Liver (tissue), 9 donors: Measurements from ENCODE around the gene BMP7. TPM values are rescaled to one million over a fixed set of nuclear protein-coding genes. Genes with fewer than 3 reads are reported as not detected.

Experiments
- DNase-seq: peaks from one replicate; pipeline ENCODE4 v3.0.0-alpha.2; 2017; ENCODE audit warnings: low spot score
- H3K27ac ChIP-seq, 2 donors: one replicate each; pipeline ENCODE4 v1.7.0; 2013; ENCODE audit warnings: inconsistent platforms in 2 of 2, low read length in 2 of 2, control low read depth in 1 of 2, low read depth in 1 of 2, mild to moderate bottlenecking in 1 of 2
- H3K27me3 ChIP-seq, 4 donors: one replicate each; pipeline versions ENCODE4 v1.6.1 to v1.7.0; 2013; ENCODE audit warnings: low read length in 3 of 4, inconsistent platforms in 1 of 4, mild to moderate bottlenecking in 1 of 4, moderate library complexity in 1 of 4; ENCODE audit not compliant: control insufficient read depth in 4 of 4, insufficient read depth in 4 of 4
- H3K36me3 ChIP-seq, 4 donors: one replicate each; pipeline versions ENCODE4 v1.6.1 to v1.7.0; 2013; ENCODE audit warnings: low read length in 3 of 4, mild to moderate bottlenecking in 3 of 4, low read depth in 1 of 4, moderate library complexity in 1 of 4; ENCODE audit not compliant: control insufficient read depth in 4 of 4, insufficient read depth in 3 of 4
- H3K4me1 ChIP-seq, 4 donors: one replicate each; pipeline versions ENCODE4 v1.6.1 to v1.7.0; 2013; ENCODE audit warnings: low read length in 3 of 4, mild to moderate bottlenecking in 3 of 4, moderate library complexity in 1 of 4; ENCODE audit not compliant: control insufficient read depth in 4 of 4, insufficient read depth in 4 of 4
- H3K4me3 ChIP-seq, 3 donors: one replicate each; pipeline versions ENCODE4 v1.6.1 to v1.7.0; 2013; ENCODE audit warnings: low read length in 3 of 3, control low read depth in 1 of 3, low read depth in 1 of 3, mild to moderate bottlenecking in 1 of 3
- H3K9ac ChIP-seq, 2 donors: one replicate each; pipeline ENCODE4 v1.7.0; 2013; ENCODE audit warnings: low read length in 2 of 2, mild to moderate bottlenecking in 2 of 2, moderate library complexity in 2 of 2, control low read depth in 1 of 2, low read depth in 1 of 2
- H3K9me3 ChIP-seq, 4 donors: one replicate each; pipeline versions ENCODE4 v1.6.1 to v1.7.0; 2013; ENCODE audit warnings: low read length in 3 of 4; ENCODE audit not compliant: control insufficient read depth in 4 of 4
- ATF3 ChIP-seq: IDR thresholded peaks from 2 replicates; pipeline ENCODE4 v1.6.1; 2016; ENCODE audit warnings: antibody characterized with exemption
- CTCF ChIP-seq: fragments of 150-350 bp; IDR thresholded peaks from 2 replicates; pipeline ENCODE4 v1.5.1; 2017; ENCODE audit warnings: improper control_type of control experiment, low read depth, low read length; ENCODE audit not compliant: missing input control
- FOXA1 ChIP-seq: IDR thresholded peaks from 2 replicates; pipeline ENCODE4 v1.6.1; 2016; ENCODE audit warnings: antibody characterized with exemption
- FOXA2 ChIP-seq: IDR thresholded peaks from 2 replicates; pipeline ENCODE4 v1.6.1; 2016; ENCODE audit warnings: antibody characterized with exemption
- GABPA ChIP-seq, 2 donors: IDR thresholded peaks in 1 of 2; conservative IDR thresholded peaks in 1 of 2; 2 replicates each; pipeline ENCODE4 v1.6.1; 2016; ENCODE audit warnings: antibody characterized with exemption in 2 of 2, mild to moderate bottlenecking in 1 of 2, moderate library complexity in 1 of 2
- HNF4A ChIP-seq, 2 donors: conservative IDR thresholded peaks; 2 replicates each; pipeline ENCODE4 v1.6.1; 2016; ENCODE audit warnings: antibody characterized with exemption in 2 of 2, mild to moderate bottlenecking in 2 of 2
- JUND ChIP-seq, 2 donors: IDR thresholded peaks; 2 replicates each; pipeline ENCODE4 v1.6.1; 2016; ENCODE audit warnings: antibody characterized with exemption in 2 of 2
- NR2F2 ChIP-seq: IDR thresholded peaks from 2 replicates; pipeline ENCODE4 v1.6.1; 2016; ENCODE audit warnings: antibody characterized with exemption
- REST ChIP-seq: IDR thresholded peaks from 2 replicates; pipeline ENCODE4 v1.6.1; 2016; ENCODE audit warnings: antibody characterized with exemption, mild to moderate bottlenecking
- SP1 ChIP-seq: IDR thresholded peaks from 2 replicates; pipeline ENCODE4 v1.6.1; 2018; ENCODE audit warnings: antibody characterized with exemption, mild to moderate bottlenecking
- YY1 ChIP-seq: IDR thresholded peaks from 2 replicates; pipeline ENCODE4 v1.6.1; 2016; ENCODE audit warnings: antibody characterized with exemption, mild to moderate bottlenecking
- ZBTB33 ChIP-seq: IDR thresholded peaks from 2 replicates; pipeline ENCODE4 v1.6.1; 2016; ENCODE audit warnings: antibody characterized with exemption
- WGBS: extraction: QIAGEN DNeasy Blood & Tissue Kit; methylation state at CpG from one replicate; pipeline ENCODE4 v1.1.7; 2013; 5-methylcytosine and 5-hydroxymethylcytosine counted together
- polyA plus RNA-seq, 2 donors: library from polyadenylated mRNA; stranded (reverse) in 1 of 2; unstranded in 1 of 2; fragments of 200-250 nt in 1 of 2; fragments of >200 nt in 1 of 2; fragmentation: Nextera tagmentation in 1 of 2; extraction: Ambion mirVana in 1 of 2; gene quantifications; one replicate each; pipeline versions ENCODE4 v1.2.1 to v1.2.3, GENCODE V29; 2013 to 2015
- total RNA-seq, 2 donors: library from RNA; depleted of rRNA; stranded (reverse); fragments of >200 nt; gene quantifications; one replicate each; pipeline ENCODE4 v1.2.3, GENCODE V29; 2014
- donor health status: healthy.
- donor health status: healthy.
- donor health status: healthy.
- donor health status: healthy.
- donor health status: healthy.

BMP7 gene
- total and polyA plus RNA-seq, 4 donors = not detected

GRCh38 chr20:57211908-57212533 is 54.4 kb downstream of the BMP7 start:
- no peak overlapping the region for H3K9ac ChIP-seq
- H3K27ac ChIP-seq = no peak overlapping the region
- H3K27me3 ChIP-seq = no peaks in the 10 kb centered on the region
- no peak overlapping the region for H3K4me3 ChIP-seq
- 83% methylated on average over 25 of the region's 25 CpGs for WGBS
- H3K9me3 ChIP-seq = no peaks in the 10 kb centered on the region
- no peak for DNase-seq
- H3K4me1 ChIP-seq = peaks cover 3 to 9% (median 7%) of the 10 kb centered on the region in 4 donors
- no peak for TF ChIP-seq NR2F2
- TF ChIP-seq YY1 = no peak
- TF ChIP-seq FOXA2 = no peak
- TF ChIP-seq GABPA (IDR thresholded peaks at IDR 0.05 in 1 of 2, conservative IDR thresholded peaks at IDR 0.05 in 1 of 2) = no peak
- no peak for TF ChIP-seq HNF4A (conservative IDR thresholded peaks at IDR 0.05)
- TF ChIP-seq ATF3 = no peak
- no peaks in the 10 kb centered on the region for H3K36me3 ChIP-seq

GRCh38 chr20:57211406-57211805 is 55.0 kb downstream of the BMP7 start:
- Histone ChIP-seq H3K27ac (no peak overlapping the region), H3K9ac (no peak overlapping the region), H3K4me1 (peaks cover 3 to 9% (median 7%) of the 10 kb centered on the region in 4 donors), H3K36me3 (no peaks in the 10 kb centered on the region), H3K27me3 (no peaks in the 10 kb centered on the region), H3K4me3 (no peak overlapping the region), H3K9me3 (no peaks in the 10 kb centered on the region)
- DNase-seq = no peak
- TF ChIP-seq JUND (IDR thresholded peaks at IDR 0.05) (no peak), ZBTB33 (no peak), FOXA1 (no peak)
- 75% methylated on average over 2 of the region's 2 CpGs for WGBS

- no peak overlapping the region for H3K9ac ChIP-seq
- H3K4me1 ChIP-seq = peaks cover 3 to 9% (median 7%) of the 10 kb centered on the region in 4 donors
- no peak overlapping the region for H3K27ac ChIP-seq
- DNase-seq = no peak
- no peak overlapping the region for H3K4me3 ChIP-seq
- no peak for TF ChIP-seq FOXA2
- TF ChIP-seq REST = no peak
- TF ChIP-seq NR2F2 = no peak
- TF ChIP-seq HNF4A (conservative IDR thresholded peaks at IDR 0.05) = no peak
- TF ChIP-seq FOXA1 = no peak
- TF ChIP-seq ZBTB33 = no peak
- TF ChIP-seq GABPA (IDR thresholded peaks at IDR 0.05 in 1 of 2, conservative IDR thresholded peaks at IDR 0.05 in 1 of 2) = no peak
- TF ChIP-seq YY1 = no peak
- TF ChIP-seq JUND (IDR thresholded peaks at IDR 0.05) = no peak
- TF ChIP-seq ATF3 = no peak
- no peak for TF ChIP-seq SP1
- TF ChIP-seq CTCF = no peak
- H3K36me3 ChIP-seq = no peaks in the 10 kb centered on the region
- no peaks in the 10 kb centered on the region for H3K27me3 ChIP-seq
- no peaks in the 10 kb centered on the region for H3K9me3 ChIP-seq
- WGBS = 93% methylated on average over 8 of the region's 8 CpGs
Measured at GRCh38 chr20:57210911-57211280, 55.5 kb downstream of the BMP7 start.
